Pulmonary artery endothelial cell (primary cell): ENCODE measurements around the gene PGPEP1. TPM values are rescaled to one million over a fixed set of nuclear protein-coding genes. Genes with fewer than 3 reads are reported as not detected.
"Not testable (repeated sequence)": the region's sequence is repeated elsewhere in the genome, so short reads cannot be mapped to it uniquely, and the experiment has no call there.

Source experiments
- DNase-seq: peaks from one replicate; pipeline ENCODE4 v3.0.0-alpha.2; 2011; ENCODE audit warnings: low read depth, low spot score
- total RNA-seq: library from RNA; depleted of rRNA; stranded (reverse); fragments of >200 nt; gene quantifications from 2 replicates; pipeline ENCODE4 v1.2.3, GENCODE V29; 2014

PGPEP1 gene
- total RNA-seq, 1 donor from 2014 or later, result 25.7 TPM

- DNase-seq, result no peak
Measured at GRCh38 chr19:18389726-18390064, 49.3 kb downstream of the PGPEP1 start.

- no peak for DNase-seq
Measured at GRCh38 chr19:18390065-18390907, 49.9 kb downstream of the PGPEP1 start.

DNA sequence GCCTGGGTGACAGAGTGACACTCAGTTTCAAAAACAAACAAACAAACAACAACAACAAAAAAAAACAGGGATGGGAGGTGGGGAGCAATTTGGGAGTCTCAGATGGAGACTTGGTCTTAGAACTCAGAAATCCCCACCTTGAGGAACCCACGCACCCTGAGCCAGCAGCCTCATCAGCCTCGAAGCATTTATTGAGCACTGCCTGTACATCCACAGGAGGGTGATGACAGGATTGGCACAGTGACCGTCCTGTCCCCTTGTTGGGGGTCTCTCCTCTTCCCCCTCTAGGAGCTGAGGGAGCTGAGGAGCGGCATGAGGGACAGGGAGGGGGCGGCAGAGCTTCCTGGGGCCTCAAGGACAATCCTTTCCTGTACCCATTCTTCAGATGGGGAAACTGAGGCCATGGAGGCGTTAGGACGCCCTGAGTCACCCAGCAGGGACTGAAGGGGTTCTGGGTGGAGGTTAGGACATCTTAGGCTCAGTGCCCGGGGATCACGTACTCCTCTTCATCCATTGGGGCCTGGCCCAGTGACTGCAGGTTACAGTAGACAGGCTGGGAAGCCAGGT lies 51.2 kb downstream of the PGPEP1 start:
- DNase-seq, result no peak

- no peak for DNase-seq
Measured at GRCh38 chr19:18392417-18392816, 52.0 kb downstream of the PGPEP1 start.

GRCh38 chr19:18392926-18393325 lies 52.5 kb downstream of the PGPEP1 start:
- no peak for DNase-seq

- no peak for DNase-seq
Measured at GRCh38 chr19:18393836-18394235, 53.4 kb downstream of the PGPEP1 start.

DNA sequence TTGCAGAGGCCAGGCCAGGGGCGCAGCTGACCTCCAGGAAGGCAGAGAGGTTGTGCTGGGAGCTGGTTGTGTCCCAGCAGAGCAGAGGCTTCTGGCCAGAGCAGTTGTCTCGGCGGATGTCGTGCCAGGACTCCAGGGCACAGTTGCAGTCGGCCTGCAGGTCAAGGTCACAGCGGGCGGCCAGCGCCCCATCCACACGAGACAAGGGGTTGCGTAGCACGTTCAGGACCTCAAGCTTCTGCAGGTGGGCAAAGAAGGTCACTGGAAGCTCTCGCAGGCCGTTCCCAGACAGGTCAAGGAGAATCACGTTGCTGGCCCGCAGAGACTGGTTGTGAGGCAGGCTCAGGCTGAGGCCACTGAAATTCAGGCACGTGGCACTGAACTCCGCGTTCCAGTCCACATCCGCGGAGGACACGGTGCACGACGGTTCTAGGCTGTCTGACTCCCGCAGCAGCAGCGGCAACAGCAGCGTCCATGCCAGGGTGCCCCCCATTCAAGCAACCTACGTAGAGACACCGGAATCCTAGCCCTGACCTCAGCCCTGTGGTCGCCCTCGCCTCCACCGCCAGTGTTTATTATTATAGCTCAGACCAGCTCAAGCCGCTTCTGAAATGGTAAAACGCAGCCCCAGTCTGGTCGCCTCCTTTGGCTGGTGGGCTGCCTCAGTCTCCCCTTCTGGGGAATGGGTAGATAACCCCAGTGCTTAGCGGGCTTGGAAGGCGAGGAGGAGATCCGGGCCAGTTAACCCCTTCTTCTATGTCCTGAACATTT lies 56.3 kb downstream of the PGPEP1 start:
- DNase-seq, result no peak

- DNase-seq, result no peak
Measured at GRCh38 chr19:18397242-18398202, 57.1 kb downstream of the PGPEP1 start, which contains the start of gene LRRC25. TSS of gene LRRC25 (minus strand) at chr19:18397622. CDS start at chr19:18396963, 659 bp downstream.

- no peak for DNase-seq
Measured at GRCh38 chr19:18399008-18399407, 58.6 kb downstream of the PGPEP1 start.

GRCh38 chr19:18401580-18402112 lies 61.2 kb downstream of the PGPEP1 start:
- no peak for DNase-seq

DNA sequence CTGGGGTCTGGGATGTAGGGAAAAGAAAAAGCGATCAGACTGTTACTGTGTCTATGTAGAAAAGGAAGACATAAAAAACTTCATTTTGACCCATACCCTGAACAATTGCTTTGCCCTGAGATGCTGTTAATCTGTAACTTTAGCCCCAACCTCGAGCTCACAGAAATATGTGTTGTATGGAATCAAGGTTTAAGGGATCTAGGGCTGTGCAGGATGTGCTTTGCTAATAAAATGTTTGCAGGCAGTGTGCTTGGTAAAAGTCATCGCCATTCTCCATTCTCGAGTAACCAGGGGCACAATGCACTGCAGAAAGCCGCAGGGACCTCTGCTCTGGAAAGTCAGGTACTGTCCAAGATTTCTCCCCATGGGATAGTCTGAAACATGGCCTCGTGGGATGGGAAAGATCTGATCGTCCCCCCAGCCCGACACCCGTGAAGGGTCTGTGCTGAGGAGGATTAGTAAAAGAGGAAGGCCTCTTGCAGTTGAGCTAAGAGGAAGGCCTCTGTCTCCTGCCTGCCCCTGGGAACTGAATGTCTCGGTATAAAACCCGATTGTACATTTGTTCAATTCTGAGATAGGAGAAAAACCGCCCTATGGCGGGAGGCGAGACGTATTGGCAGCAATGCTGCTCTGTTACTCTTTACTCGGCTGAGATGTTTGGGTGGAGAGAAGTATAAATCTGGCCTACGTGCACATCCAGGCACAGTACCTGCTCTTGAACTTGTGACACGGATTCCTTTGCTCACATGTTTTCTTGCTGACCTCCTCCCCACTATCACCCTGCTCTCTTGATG lies 62.3 kb downstream of the PGPEP1 start:
- not testable (repeated sequence) for DNase-seq

DNA sequence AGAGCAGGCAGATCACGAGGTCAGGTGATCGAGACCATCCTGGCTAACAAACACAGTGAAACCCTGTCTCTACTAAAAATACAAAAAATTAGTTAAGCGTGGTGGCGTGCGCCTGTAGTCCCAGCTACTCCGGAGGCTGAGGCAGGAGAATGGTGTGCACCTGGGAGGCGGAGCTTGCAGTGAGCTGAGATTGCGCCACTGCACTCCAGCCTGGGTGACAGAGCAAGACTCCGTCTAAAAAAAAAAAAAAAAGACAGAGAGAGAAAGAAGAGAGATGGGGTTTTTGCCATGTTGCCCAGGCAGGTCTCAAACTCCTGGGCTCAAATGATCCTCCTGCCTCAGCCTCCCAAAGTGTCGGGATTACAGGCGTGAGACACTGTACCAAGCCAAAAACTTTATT lies 65.4 kb downstream of the PGPEP1 start:
- not testable (repeated sequence) for DNase-seq

DNA sequence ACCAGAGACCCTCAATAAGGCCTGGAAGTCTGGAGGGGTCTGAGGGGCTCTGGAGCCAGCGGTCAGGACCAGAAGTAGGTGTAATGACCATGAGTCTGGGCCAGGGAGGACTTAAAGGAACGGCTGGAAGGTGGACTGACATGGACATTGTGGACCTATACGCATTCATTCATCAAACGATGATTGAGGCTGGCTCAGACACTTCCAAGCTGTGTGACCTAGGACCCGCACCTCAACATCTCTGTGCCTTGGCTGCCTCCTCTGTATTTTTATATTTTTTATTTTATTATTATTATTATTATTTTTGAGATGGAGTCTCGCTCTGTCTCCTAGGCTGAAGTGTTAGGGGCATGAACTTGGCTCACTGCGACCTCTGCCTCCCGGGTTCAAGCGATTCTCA lies 66.4 kb downstream of the PGPEP1 start:
- no peak for DNase-seq

DNA sequence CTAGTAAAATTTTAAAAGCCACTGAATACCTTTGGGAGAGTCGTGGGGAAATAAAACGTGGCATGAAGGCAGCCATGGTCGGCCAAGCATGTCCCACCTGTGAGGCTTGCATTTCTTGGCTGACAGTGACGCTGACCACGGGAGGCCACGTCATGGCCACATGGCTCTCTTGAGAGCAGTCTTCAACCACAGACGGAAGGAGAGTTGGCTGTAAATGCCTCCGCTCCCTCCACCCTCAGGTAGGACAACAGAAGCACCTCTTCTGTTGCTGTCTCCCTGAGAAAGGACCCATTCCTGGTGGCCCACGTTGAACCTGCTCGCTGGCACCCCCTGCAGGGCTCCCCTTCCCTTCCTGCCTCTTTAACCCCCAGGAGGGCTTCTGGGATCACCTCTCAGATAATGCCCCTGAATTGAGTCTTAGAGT lies 67.7 kb downstream of the PGPEP1 start:
- DNase-seq, result no peak

DNA sequence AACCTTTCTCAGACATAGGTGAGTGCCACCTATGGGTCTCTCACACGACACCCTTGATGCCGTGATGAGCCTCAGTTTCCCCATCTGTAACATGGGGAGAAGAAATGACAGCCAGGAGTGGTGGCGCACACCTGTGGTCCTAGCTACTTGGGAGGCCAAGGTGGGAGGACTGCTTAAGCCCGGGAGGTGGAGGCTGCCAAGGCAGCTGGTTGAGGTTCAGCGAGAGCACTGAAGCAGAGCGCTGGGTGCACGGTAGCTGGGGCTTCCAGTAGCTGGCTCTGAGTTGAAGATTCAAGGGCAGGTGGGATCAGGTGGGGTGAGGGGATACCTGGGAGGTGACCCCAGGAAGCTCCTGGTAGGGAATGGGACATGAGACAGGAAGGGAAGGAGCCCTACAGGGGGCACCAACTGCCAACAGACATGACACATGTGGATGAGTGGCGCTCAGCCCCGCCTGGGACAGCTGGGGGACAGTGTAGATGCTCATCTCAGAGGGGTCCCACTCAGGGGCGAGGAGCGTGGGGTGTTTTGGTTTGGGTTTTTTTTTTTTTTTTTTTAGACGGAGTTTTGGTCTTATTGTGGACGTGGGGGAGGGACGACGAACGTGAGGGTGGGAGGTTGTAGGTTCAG lies 72.3 kb downstream of the PGPEP1 start:
- DNase-seq, result no peak

DNA sequence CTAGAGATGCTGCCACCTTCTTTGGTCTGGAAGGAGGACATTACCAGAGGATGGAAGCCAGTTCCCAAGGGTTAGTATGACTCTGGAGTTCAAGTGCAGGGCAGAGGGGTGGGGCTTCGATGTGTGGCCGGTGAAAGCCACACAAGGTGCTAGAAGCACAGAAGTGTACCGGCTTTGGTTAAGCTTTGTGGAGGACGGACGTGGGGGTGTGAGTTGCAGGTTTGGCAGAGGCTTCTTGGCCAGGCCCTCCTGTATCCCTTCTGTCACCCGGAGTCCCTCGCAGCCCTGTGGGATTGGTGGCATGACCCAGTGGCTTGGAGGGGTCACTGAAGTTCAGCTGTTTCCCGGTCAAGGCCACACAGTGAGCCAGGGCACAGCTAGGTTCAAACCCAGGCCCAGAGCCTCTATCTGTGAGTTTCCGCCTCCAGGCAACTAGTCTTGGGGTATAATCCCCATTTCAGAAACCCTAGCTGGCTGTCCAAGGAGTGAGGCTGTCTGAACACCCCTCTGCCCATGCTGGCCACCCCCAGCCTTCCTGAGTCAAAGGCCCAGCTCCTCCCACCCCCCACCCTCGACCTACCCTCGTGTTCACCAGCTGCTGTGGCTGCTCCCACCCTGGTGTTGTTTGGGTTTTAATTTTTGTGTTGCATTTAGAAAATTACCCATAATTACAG lies 74.2 kb downstream of the PGPEP1 start:
- no peak for DNase-seq

- no peak for DNase-seq
Measured at GRCh38 chr19:18415178-18415867, 74.9 kb downstream of the PGPEP1 start.

GRCh38 chr19:18416778-18417249 lies 76.4 kb downstream of the PGPEP1 start:
- no peak for DNase-seq
